IMR-90 (cell line): ENCODE data around the gene ASTN2. TPM values are rescaled to one million over a fixed set of nuclear protein-coding genes. Genes with fewer than 3 reads are reported as not detected.

Source experiments
- ATAC-seq: fragments of 200-7000 bp; cut with Tn5 transposase; 2 replicates; pipeline ENCODE4 v1.9.1; 2020; ENCODE audit warnings: low read depth, mild to moderate bottlenecking, moderate library complexity
- BruUV-seq: library from RNA; stranded (reverse); fragments of 400-500 nt; replicated peaks from 2 replicates; lab custom pipeline; 2021; lab: Mats Ljungman, UMichigan
- CTCF ChIA-PET: fragments of 300-600 bp; formaldehyde crosslinking; extraction: SDS; loops from one replicate; lab custom pipeline; 2021; ENCODE audit warnings: antibody characterized with exemption; lab: Yijun Ruan, JAX
- POLR2A ChIA-PET: fragments of 300-600 bp; sonication (Branson Sonifier 250); formaldehyde crosslinking; loops from one replicate; lab custom pipeline; 2022; ENCODE audit warnings: antibody characterized with exemption; ENCODE audit not compliant: unreplicated experiment; lab: Charles Lee
- DNase-seq: peaks from one replicate; pipeline ENCODE4 v3.0.0; 2013
- H2AFZ ChIP-seq: replicated peaks from 2 replicates; pipeline ENCODE3; 2013; ENCODE audit warnings: low read length, mild to moderate bottlenecking; ENCODE audit not compliant: poor library complexity
- H2AK5ac ChIP-seq: 2 replicates; pipeline ENCODE4 v1.6.1; 2013; ENCODE audit warnings: low read depth, low read length, inconsistent platforms
- H2AK9ac ChIP-seq: replicated peaks from 2 replicates; pipeline ENCODE3; 2013; ENCODE audit warnings: mild to moderate bottlenecking, low read depth, low read length, moderate library complexity; ENCODE audit not compliant: poor library complexity
- H2BK120ac ChIP-seq: 2 replicates; pipeline ENCODE4 v1.6.1; 2013; ENCODE audit warnings: low read depth, low read length, inconsistent platforms
- H2BK15ac ChIP-seq: 3 replicates; pipeline ENCODE4 v1.6.1; 2013; ENCODE audit warnings: low read depth, low read length, inconsistent platforms
- H2BK20ac ChIP-seq: 2 replicates; pipeline ENCODE4 v1.6.1; 2013; ENCODE audit warnings: low read depth, mild to moderate bottlenecking, inconsistent platforms, low read length, moderate library complexity
- H2BK5ac ChIP-seq: 2 replicates; pipeline ENCODE4 v1.6.1; 2013; ENCODE audit warnings: mild to moderate bottlenecking, low read depth, low read length, inconsistent platforms; ENCODE audit not compliant: poor library complexity, severe bottlenecking
- H3K14ac ChIP-seq: replicated peaks from 2 replicates; pipeline ENCODE4 v1.6.1; 2013; ENCODE audit warnings: low read depth, low read length, inconsistent platforms
- H3K18ac ChIP-seq: 2 replicates; pipeline ENCODE4 v1.6.1; 2013; ENCODE audit warnings: low read depth, low read length, control low read depth
- H3K23ac ChIP-seq: 2 replicates; pipeline ENCODE4 v1.6.1; 2013; ENCODE audit warnings: low read depth, low read length, inconsistent platforms
- H3K27ac ChIP-seq: 2 replicates; pipeline ENCODE4 v1.5.1; 2013; ENCODE audit warnings: mild to moderate bottlenecking, control low read depth, low read length; ENCODE audit not compliant: insufficient read depth
- H3K27me3 ChIP-seq: 2 replicates; pipeline ENCODE4 v1.6.1; 2013; ENCODE audit warnings: low read length; ENCODE audit not compliant: control insufficient read depth, insufficient read depth
- H3K36me3 ChIP-seq: 2 replicates; pipeline ENCODE4 v1.6.1; 2013; ENCODE audit warnings: low read length, mixed read lengths; ENCODE audit not compliant: control insufficient read depth, insufficient read depth
- H3K4ac ChIP-seq: 2 replicates; pipeline ENCODE4 v1.6.1; 2013; ENCODE audit warnings: low read depth, low read length, inconsistent platforms
- H3K4me1 ChIP-seq: 2 replicates; pipeline ENCODE4 v1.6.1; 2013; ENCODE audit warnings: low read length, mixed read lengths; ENCODE audit not compliant: control insufficient read depth, insufficient read depth
- H3K4me2 ChIP-seq: 2 replicates; pipeline ENCODE4 v1.6.1; 2013; ENCODE audit warnings: low read depth, mild to moderate bottlenecking, control low read depth, low read length, moderate library complexity
- H3K4me3 ChIP-seq: 2 replicates; pipeline ENCODE4 v1.5.1; 2013; ENCODE audit warnings: low read depth, mild to moderate bottlenecking, control low read depth, low read length, moderate library complexity; ENCODE audit not compliant: insufficient read depth
- H3K56ac ChIP-seq: 2 replicates; pipeline ENCODE4 v1.6.1; 2013; ENCODE audit warnings: low read length, inconsistent platforms; ENCODE audit not compliant: insufficient read depth; ENCODE audit errors: extremely low read depth
- H3K79me1 ChIP-seq, 2 experiments: 2 replicates each; pipeline ENCODE4 v1.6.1; 2013; ENCODE audit warnings: low read length in 2 of 2, inconsistent platforms in 1 of 2, low read depth in 1 of 2
- H3K9ac ChIP-seq: 2 replicates; pipeline ENCODE4 v1.6.1; 2013; ENCODE audit warnings: low read depth, low read length, control low read depth
- H3K9me1 ChIP-seq: 2 replicates; pipeline ENCODE4 v1.6.1; 2013; ENCODE audit warnings: low read length, inconsistent platforms; ENCODE audit not compliant: insufficient read depth
- H3K9me3 ChIP-seq: 2 replicates; pipeline ENCODE4 v1.6.1; 2013; ENCODE audit warnings: low read length; ENCODE audit not compliant: control insufficient read depth, insufficient read depth
- H4K20me1 ChIP-seq: 2 replicates; pipeline ENCODE4 v1.6.1; 2013; ENCODE audit warnings: low read length, inconsistent platforms; ENCODE audit not compliant: insufficient read depth
- H4K5ac ChIP-seq: 2 replicates; pipeline ENCODE4 v1.6.1; 2013; ENCODE audit warnings: mild to moderate bottlenecking, low read depth, low read length, control low read depth
- H4K8ac ChIP-seq, 2 experiments: 2 replicates each; pipeline ENCODE4 v1.6.1; 2013; ENCODE audit warnings: low read depth in 2 of 2, low read length in 2 of 2, control low read depth in 1 of 2, inconsistent platforms in 1 of 2
- H4K91ac ChIP-seq: 2 replicates; pipeline ENCODE4 v1.6.1; 2013; ENCODE audit warnings: low read depth, low read length, inconsistent platforms; ENCODE audit not compliant: insufficient read depth
- CEBPB ChIP-seq: IDR thresholded peaks from 2 replicates; pipeline ENCODE4 v1.6.1; 2012; ENCODE audit warnings: low read depth, low read length, improper control_type of control experiment
- MXI1 ChIP-seq: IDR thresholded peaks from 2 replicates; pipeline ENCODE4 v1.6.1; 2012; ENCODE audit warnings: low read depth, mild to moderate bottlenecking, low read length, moderate library complexity, borderline replicate concordance
- WGBS, 2 experiments: methylation state at CpG; one replicate each; pipeline versions ENCODE4 v1.1.5 to v1.1.7; 2013; ENCODE audit warnings: missing lambda C conversion rate in 2 of 2; ENCODE audit not compliant: insufficient read length in 1 of 2; ENCODE audit errors: extremely low coverage in 2 of 2; 5-methylcytosine and 5-hydroxymethylcytosine counted together
- dilution Hi-C: fragments of 300-500 bp; cut with HindIII; formaldehyde crosslinking; loops from one replicate; pipeline ENCODE4 v1.14.3; 2018; ENCODE audit warnings: low sequenced_read_pairs; ENCODE audit not compliant: unreplicated experiment
- in situ Hi-C: fragments of 300-500 bp; cut with MboI; formaldehyde crosslinking; loops from 3 replicates; pipeline ENCODE4 v1.14.3; 2019; ENCODE audit warnings: low sequenced_read_pairs, inconsistent platforms, mixed read lengths
- intact Hi-C: fragments of 100-400 bp; cut with micrococcal nuclease; formaldehyde crosslinking; loops from 2 replicates; pipeline ENCODE4 v1.10.0; 2022
- polyA plus RNA-seq, 3 experiments: library from polyadenylated mRNA; depleted of rRNA; stranded (reverse); fragments of >200 nt; gene quantifications; 2 replicates each; pipeline ENCODE4 v1.2.3, GENCODE V29; 2012; ENCODE audit warnings: low replicate concordance in 1 of 3
- total RNA-seq: library from RNA; depleted of rRNA; stranded (reverse); fragments of >200 nt; gene quantifications from 2 replicates; pipeline ENCODE4 v1.2.3, GENCODE V29; 2012

ASTN2 gene
- total and polyA plus RNA-seq, 2 of the 4 experiments (the other 2 are of a cell fraction), result 3.8 to 6.8 TPM

DNA sequence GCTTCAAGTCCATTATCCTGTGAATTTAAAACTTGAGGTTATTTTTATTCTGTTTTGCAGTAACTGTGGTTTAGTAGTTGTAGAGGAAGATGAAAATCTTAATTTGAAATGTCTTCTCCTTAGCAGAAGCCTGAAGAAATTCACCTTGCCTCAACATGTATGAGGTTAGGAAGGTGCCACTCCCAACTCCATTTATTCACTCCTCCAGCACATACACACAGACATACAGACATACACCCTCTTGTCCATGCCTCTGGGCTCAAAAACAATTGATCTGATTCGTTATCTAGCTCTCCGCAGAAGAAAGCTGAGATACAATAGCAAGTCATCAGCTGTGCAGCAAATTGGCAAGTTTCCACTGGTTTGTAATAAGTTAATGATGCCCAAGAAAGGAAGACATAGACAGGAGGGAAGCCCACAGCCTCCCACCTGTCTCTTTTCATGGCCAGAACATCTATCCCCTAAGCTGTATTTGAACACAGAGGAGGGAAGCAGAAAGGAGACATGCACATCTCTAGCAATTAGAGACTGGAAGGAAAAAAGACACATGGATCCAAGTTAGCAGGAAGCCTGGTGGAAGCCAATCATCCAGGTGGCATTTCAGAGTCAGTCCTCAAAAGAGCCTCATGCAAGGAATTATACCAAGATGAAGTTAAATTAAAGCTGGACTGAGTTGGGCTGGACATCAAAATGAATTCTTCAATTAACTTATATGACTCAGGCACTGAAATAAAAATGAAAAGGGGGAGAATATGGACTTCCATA, 257.9 kb downstream of the ASTN2 start:
- H2AK9ac ChIP-seq, result no peak overlapping the region
- H3K4ac ChIP-seq, result no peak overlapping the region
- H3K9me1 ChIP-seq, result no peaks in the 10 kb centered on the region
- H3K23ac ChIP-seq, result no peak overlapping the region
- H2BK5ac ChIP-seq, result no peak overlapping the region
- H2BK120ac ChIP-seq, result no peak overlapping the region
- no peak overlapping the region for H3K27ac ChIP-seq
- no TSS peak for BruUV-seq
- no peaks in the 10 kb centered on the region for H3K79me1 ChIP-seq
- TF ChIP-seq MXI1 (no peak), CEBPB (no peak)
- no peak overlapping the region for H4K8ac ChIP-seq
- H2AK5ac ChIP-seq, result no peak overlapping the region
- no peaks in the 10 kb centered on the region for H3K36me3 ChIP-seq
- H3K56ac ChIP-seq, result no peak overlapping the region
- H3K27me3 ChIP-seq, result no peaks in the 10 kb centered on the region
- H4K91ac ChIP-seq, result no peak overlapping the region
- H2BK20ac ChIP-seq, result no peak overlapping the region
- no peak overlapping the region for H2AFZ ChIP-seq
- no peak overlapping the region for H3K18ac ChIP-seq
- ChIA-PET POLR2A (no interaction called here), CTCF (no interaction called here)
- H2BK15ac ChIP-seq, result no peak overlapping the region
- H3K4me1 ChIP-seq, result no peaks in the 10 kb centered on the region
- H4K20me1 ChIP-seq, result no peaks in the 10 kb centered on the region
- no peak overlapping the region for H3K4me2 ChIP-seq
- DNase-seq, result no peak
- no peak for ATAC-seq
- dilution Hi-C loops, result no loop called here
- WGBS, 2 experiments, result no CpG with 5 or more reads among the region's 2 CpGs
- H4K5ac ChIP-seq, result no peak overlapping the region
- H3K9me3 ChIP-seq, result no peaks in the 10 kb centered on the region
- no peak overlapping the region for H3K14ac ChIP-seq
- H3K4me3 ChIP-seq, result no peak overlapping the region
- intact Hi-C loops, result no loop called here
- in situ Hi-C loops, result no loop called here
- no peak overlapping the region for H3K9ac ChIP-seq
